ENCODE results near the gene EID3. TPM values are rescaled to one million over a fixed set of nuclear protein-coding genes. Genes with fewer than 3 reads are reported as not detected.

EID3 gene
- polyA plus RNA-seq, 2 of the 4 experiments (the other 2 are of a cell fraction) = 6.8 to 12.2 TPM

DNA sequence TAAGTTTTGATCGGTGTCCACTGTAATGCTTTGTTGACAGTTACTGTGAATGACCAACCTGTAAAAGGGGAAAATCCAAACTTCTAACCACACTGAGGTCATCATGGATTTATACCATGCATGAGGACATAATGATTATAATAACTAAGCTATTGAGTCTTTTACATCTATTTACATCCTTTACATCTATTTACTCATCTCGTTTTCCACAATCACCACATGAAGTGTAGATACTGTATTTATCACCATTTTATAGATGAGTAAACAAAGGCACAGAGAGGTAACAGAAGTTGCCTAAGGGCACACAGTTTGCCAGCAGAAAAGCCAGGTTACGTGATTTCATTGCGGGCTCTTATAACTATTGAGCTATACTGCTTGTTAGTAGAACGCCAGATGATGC, 27.9 kb upstream of the EID3 start (continued):
- no peak for TF ChIP-seq E2F6 (IDR thresholded peaks at IDR 0.05; ENCODE audit: borderline replicate concordance, low read depth)

GRCh38 chr12:104276273-104277131, 27.0 kb upstream of the EID3 start:
- Histone ChIP-seq H3K4me1 (peaks cover 72% of the 10 kb centered on the region), H3K27ac (peak overlapping the region; percentile 85 to 98), H3K4me2 (peak overlapping the region; percentile 86), H3K4me3 (peak overlapping the region; percentile 25), H3K9me3 (no peaks in the 10 kb centered on the region)
- ATAC-seq = peak; percentile 25 to 32; a peak in 4 of 6 replicates
- CTCF ChIA-PET = interaction anchor here (0.6 to 4.9 kb wide), 10 partner anchors 10 to 99 kb away, joined by 3 to 29 read pairs (median 3); partner anchors contain the start of gene TXNRD1
- 28% methylated on average over 8 of the region's 8 CpGs for WGBS (ENCODE audit: missing lambda C conversion rate)
- no peak for FAIRE-seq
- DNase-seq (ENCODE audit: low read depth in 1 of 2, low spot score in 1 of 2) = peak in 1 of 2 experiments; percentile 64
- POLR2A ChIA-PET = interaction anchor here (0.6 to 5.5 kb wide), 10 partner anchors 10 to 470 kb away, joined by 3 to 68 read pairs (median 6); no protein-coding TSS in a partner anchor
- TF ChIP-seq USF2 (IDR thresholded peaks at IDR 0.05) = no peak
- TF ChIP-seq ZNF302 (CRISPR knock-in tag; IDR thresholded peaks at IDR 0.05) = no peak
- TF ChIP-seq FOSB (CRISPR knock-in tag; IDR thresholded peaks at IDR 0.05) = peak; percentile 85; the same call in 1 of the 2 replicates
- 0 out of 2 replicates have a peak, but pooled peaks have one; percentile 29 for TF ChIP-seq CHD4 (IDR thresholded peaks at IDR 0.05; ENCODE audit: borderline replicate concordance)
- no peak for TF ChIP-seq RFX5 (IDR thresholded peaks at IDR 0.05)
- TF ChIP-seq BCL3 (IDR thresholded peaks at IDR 0.05) = no peak
- TF ChIP-seq HOXB13 (CRISPR knock-in tag; IDR thresholded peaks at IDR 0.05; ENCODE audit: low read depth) = peak; percentile 57
- TF ChIP-seq CBX8 (IDR thresholded peaks at IDR 0.05) = no peak
- no peak for TF ChIP-seq MYC (IDR thresholded peaks at IDR 0.05; ENCODE audit: borderline replicate concordance, low read length)
- TF ChIP-seq, protein P1, sequence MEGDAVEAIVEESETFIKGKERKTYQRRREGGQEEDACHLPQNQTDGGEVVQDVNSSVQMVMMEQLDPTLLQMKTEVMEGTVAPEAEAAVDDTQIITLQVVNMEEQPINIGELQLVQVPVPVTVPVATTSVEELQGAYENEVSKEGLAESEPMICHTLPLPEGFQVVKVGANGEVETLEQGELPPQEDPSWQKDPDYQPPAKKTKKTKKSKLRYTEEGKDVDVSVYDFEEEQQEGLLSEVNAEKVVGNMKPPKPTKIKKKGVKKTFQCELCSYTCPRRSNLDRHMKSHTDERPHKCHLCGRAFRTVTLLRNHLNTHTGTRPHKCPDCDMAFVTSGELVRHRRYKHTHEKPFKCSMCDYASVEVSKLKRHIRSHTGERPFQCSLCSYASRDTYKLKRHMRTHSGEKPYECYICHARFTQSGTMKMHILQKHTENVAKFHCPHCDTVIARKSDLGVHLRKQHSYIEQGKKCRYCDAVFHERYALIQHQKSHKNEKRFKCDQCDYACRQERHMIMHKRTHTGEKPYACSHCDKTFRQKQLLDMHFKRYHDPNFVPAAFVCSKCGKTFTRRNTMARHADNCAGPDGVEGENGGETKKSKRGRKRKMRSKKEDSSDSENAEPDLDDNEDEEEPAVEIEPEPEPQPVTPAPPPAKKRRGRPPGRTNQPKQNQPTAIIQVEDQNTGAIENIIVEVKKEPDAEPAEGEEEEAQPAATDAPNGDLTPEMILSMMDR (IDR thresholded peaks at IDR 0.05) = no peak
- peak; percentile 67; the same call in 1 of the 2 replicates for TF ChIP-seq HOXA7 (CRISPR knock-in tag; IDR thresholded peaks at IDR 0.05)
- TF ChIP-seq BHLHE40 (IDR thresholded peaks at IDR 0.05; ENCODE audit: low read depth, low read length) = no peak
- TF ChIP-seq ZFP36 (IDR thresholded peaks at IDR 0.05; ENCODE audit: borderline replicate concordance, partially characterized antibody) = no peak
- no peak for TF ChIP-seq EHMT2 (IDR thresholded peaks at IDR 0.05; ENCODE audit: low read depth)
- TF ChIP-seq CEBPB (IDR thresholded peaks at IDR 0.05) = no peak
- peak; percentile 63; the same call in 1 of the 2 replicates for TF ChIP-seq RARB (CRISPR knock-in tag; IDR thresholded peaks at IDR 0.05)
- no peak for TF ChIP-seq RAD21 (conservative IDR thresholded peaks at IDR 0.05 in 1 of 2, IDR thresholded peaks at IDR 0.05 in 1 of 2)
- TF ChIP-seq CBX2 (IDR thresholded peaks at IDR 0.05; ENCODE audit: borderline replicate concordance, low read depth) = no peak
- TF ChIP-seq, protein P2, sequence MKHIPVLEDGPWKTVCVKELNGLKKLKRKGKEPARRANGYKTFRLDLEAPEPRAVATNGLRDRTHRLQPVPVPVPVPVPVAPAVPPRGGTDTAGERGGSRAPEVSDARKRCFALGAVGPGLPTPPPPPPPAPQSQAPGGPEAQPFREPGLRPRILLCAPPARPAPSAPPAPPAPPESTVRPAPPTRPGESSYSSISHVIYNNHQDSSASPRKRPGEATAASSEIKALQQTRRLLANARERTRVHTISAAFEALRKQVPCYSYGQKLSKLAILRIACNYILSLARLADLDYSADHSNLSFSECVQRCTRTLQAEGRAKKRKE (CRISPR knock-in tag; IDR thresholded peaks at IDR 0.05; ENCODE audit: low read depth) = peak; percentile 55; the same call in 1 of the 2 replicates
- TF ChIP-seq, protein P3, sequence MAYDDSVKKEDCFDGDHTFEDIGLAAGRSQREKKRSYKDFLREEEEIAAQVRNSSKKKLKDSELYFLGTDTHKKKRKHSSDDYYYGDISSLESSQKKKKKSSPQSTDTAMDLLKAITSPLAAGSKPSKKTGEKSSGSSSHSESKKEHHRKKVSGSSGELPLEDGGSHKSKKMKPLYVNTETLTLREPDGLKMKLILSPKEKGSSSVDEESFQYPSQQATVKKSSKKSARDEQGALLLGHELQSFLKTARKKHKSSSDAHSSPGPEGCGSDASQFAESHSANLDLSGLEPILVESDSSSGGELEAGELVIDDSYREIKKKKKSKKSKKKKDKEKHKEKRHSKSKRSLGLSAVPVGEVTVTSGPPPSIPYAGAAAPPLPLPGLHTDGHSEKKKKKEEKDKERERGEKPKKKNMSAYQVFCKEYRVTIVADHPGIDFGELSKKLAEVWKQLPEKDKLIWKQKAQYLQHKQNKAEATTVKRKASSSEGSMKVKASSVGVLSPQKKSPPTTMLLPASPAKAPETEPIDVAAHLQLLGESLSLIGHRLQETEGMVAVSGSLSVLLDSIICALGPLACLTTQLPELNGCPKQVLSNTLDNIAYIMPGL (CRISPR knock-in tag; IDR thresholded peaks at IDR 0.05; ENCODE audit: borderline replicate concordance) = peak; percentile 61; the same call in 1 of the 2 replicates
- no peak for TF ChIP-seq NPAS2 (CRISPR knock-in tag; IDR thresholded peaks at IDR 0.05; ENCODE audit: borderline replicate concordance)
- no peak for TF ChIP-seq KDM1A (IDR thresholded peaks at IDR 0.05; ENCODE audit: low read depth)
- TF ChIP-seq, protein P4, sequence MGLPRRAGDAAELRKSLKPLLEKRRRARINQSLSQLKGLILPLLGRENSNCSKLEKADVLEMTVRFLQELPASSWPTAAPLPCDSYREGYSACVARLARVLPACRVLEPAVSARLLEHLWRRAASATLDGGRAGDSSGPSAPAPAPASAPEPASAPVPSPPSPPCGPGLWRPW (IDR thresholded peaks at IDR 0.05) = no peak
- TF ChIP-seq MAX (IDR thresholded peaks at IDR 0.05) = 0 out of 2 replicates have a peak, but pooled peaks have one; percentile 18
- TF ChIP-seq HEYL (CRISPR knock-in tag; IDR thresholded peaks at IDR 0.05) = peak; percentile 26; the same call in 1 of the 2 replicates
- 0 out of 2 replicates have a peak, but pooled peaks have one; percentile 47 for TF ChIP-seq FOXS1 (CRISPR knock-in tag; IDR thresholded peaks at IDR 0.05)
- TF ChIP-seq RNF2 (IDR thresholded peaks at IDR 0.05; ENCODE audit: borderline replicate concordance, low read depth) = no peak
